Activated T-cell treated with anti-CD3 and anti-CD28 coated beads, Interleukin-2, amount 50 U/mL, for 4 hours (primary cell): ENCODE results near the gene RUNX1. TPM values are rescaled to one million over a fixed set of nuclear protein-coding genes. Genes with fewer than 3 reads are reported as not detected.

ENCODE experiments used
- ATAC-seq, 2 donors: fragments of 200-7000 bp; cut with Tn5 transposase; one replicate each; pipeline ENCODE4 v1.10.0; 2021
- DNase-seq: peaks from one replicate; pipeline ENCODE4 v3.0.0-alpha.2; 2020
- H3K27me3 Mint-ChIP-seq: one replicate; pipeline ENCODE4 v1.8.0; 2021; ENCODE audit warnings: low read depth, mixed read lengths
- H3K36me3 Mint-ChIP-seq: one replicate; pipeline ENCODE4 v1.8.0; 2022; ENCODE audit warnings: mixed read lengths; ENCODE audit not compliant: insufficient read depth
- H3K4me1 Mint-ChIP-seq: one replicate; pipeline ENCODE4 v1.8.0; 2021; ENCODE audit warnings: low read depth, mixed read lengths
- H3K4me3 Mint-ChIP-seq: one replicate; pipeline ENCODE4 v1.8.0; 2021; ENCODE audit warnings: mild to moderate bottlenecking, moderate library complexity, mixed read lengths
- H3K9me3 Mint-ChIP-seq: one replicate; pipeline ENCODE4 v1.8.0; 2021; ENCODE audit warnings: mixed read lengths
- total RNA-seq, 3 donors: library from RNA; stranded (reverse); gene quantifications; one replicate each; pipeline ENCODE4 v1.2.1, GENCODE V29; 2021

RUNX1 gene
- total RNA-seq, 3 donors from 2014 or later = 91.6 to 116 (median 99.9) TPM

GRCh38 chr21:34794686-34795085 is 254.4 kb downstream of the RUNX1 start:
- Mint-ChIP-seq H3K36me3 (peaks cover 50% of the 10 kb centered on the region), H3K27me3 (no peaks in the 10 kb centered on the region), H3K9me3 (no peaks in the 10 kb centered on the region), H3K4me1 (no peaks in the 10 kb centered on the region), H3K4me3 (no peak overlapping the region)
- DNase-seq (no peak), ATAC-seq (no peak)

- H3K9me3 Mint-ChIP-seq = no peaks in the 10 kb centered on the region
- ATAC-seq (no peak), DNase-seq (no peak)
- peaks cover 47% of the 10 kb centered on the region for H3K36me3 Mint-ChIP-seq
- no peak overlapping the region for H3K4me3 Mint-ChIP-seq
- no peaks in the 10 kb centered on the region for H3K4me1 Mint-ChIP-seq
- H3K27me3 Mint-ChIP-seq = no peaks in the 10 kb centered on the region
Measured at GRCh38 chr21:34793471-34793870, 255.6 kb downstream of the RUNX1 start.

GRCh38 chr21:34792504-34793089 is 256.5 kb downstream of the RUNX1 start:
- DNase-seq (no peak), ATAC-seq (no peak)
- Mint-ChIP-seq H3K9me3 (no peaks in the 10 kb centered on the region), H3K36me3 (peaks cover 41% of the 10 kb centered on the region), H3K4me3 (no peak overlapping the region), H3K27me3 (no peaks in the 10 kb centered on the region), H3K4me1 (no peaks in the 10 kb centered on the region)

GRCh38 chr21:34791776-34792503 is 257.2 kb downstream of the RUNX1 start:
- no peaks in the 10 kb centered on the region for H3K4me1 Mint-ChIP-seq
- ATAC-seq (no peak), DNase-seq (no peak)
- H3K9me3 Mint-ChIP-seq = no peaks in the 10 kb centered on the region
- no peaks in the 10 kb centered on the region for H3K27me3 Mint-ChIP-seq
- no peak overlapping the region for H3K4me3 Mint-ChIP-seq
- peaks cover 37% of the 10 kb centered on the region for H3K36me3 Mint-ChIP-seq

- H3K9me3 Mint-ChIP-seq = no peaks in the 10 kb centered on the region
- H3K27me3 Mint-ChIP-seq = no peaks in the 10 kb centered on the region
- no peak overlapping the region for H3K4me3 Mint-ChIP-seq
- H3K36me3 Mint-ChIP-seq = peaks cover 32% of the 10 kb centered on the region
- DNase-seq (no peak), ATAC-seq (no peak)
- H3K4me1 Mint-ChIP-seq = no peaks in the 10 kb centered on the region
Measured at GRCh38 chr21:34790834-34791233, 258.3 kb downstream of the RUNX1 start.

GRCh38 chr21:34790341-34790740 is 258.8 kb downstream of the RUNX1 start:
- H3K36me3 Mint-ChIP-seq = peaks cover 31% of the 10 kb centered on the region
- no peak overlapping the region for H3K4me3 Mint-ChIP-seq
- no peaks in the 10 kb centered on the region for H3K27me3 Mint-ChIP-seq
- no peaks in the 10 kb centered on the region for H3K9me3 Mint-ChIP-seq
- H3K4me1 Mint-ChIP-seq = no peaks in the 10 kb centered on the region
- DNase-seq (no peak), ATAC-seq (no peak)

- H3K27me3 Mint-ChIP-seq = no peaks in the 10 kb centered on the region
- H3K4me1 Mint-ChIP-seq = peaks cover 2% of the 10 kb centered on the region
- no peaks in the 10 kb centered on the region for H3K9me3 Mint-ChIP-seq
- ATAC-seq (no peak), DNase-seq (no peak)
- H3K4me3 Mint-ChIP-seq = no peak overlapping the region
- peaks cover 21% of the 10 kb centered on the region for H3K36me3 Mint-ChIP-seq
Measured at GRCh38 chr21:34788879-34789278, 260.2 kb downstream of the RUNX1 start.

- DNase-seq = no peak
- Mint-ChIP-seq H3K36me3 (peaks cover 2% of the 10 kb centered on the region), H3K4me1 (peaks cover 2% of the 10 kb centered on the region), H3K27me3 (no peaks in the 10 kb centered on the region), H3K4me3 (no peak overlapping the region), H3K9me3 (peaks cover 7% of the 10 kb centered on the region)
- ATAC-seq = no peak
Measured at GRCh38 chr21:34783815-34784214, 265.3 kb downstream of the RUNX1 start.

- H3K4me3 Mint-ChIP-seq = no peak overlapping the region
- peaks cover 2% of the 10 kb centered on the region for H3K27me3 Mint-ChIP-seq
- peaks cover 7% of the 10 kb centered on the region for H3K9me3 Mint-ChIP-seq
- DNase-seq (no peak), ATAC-seq (no peak)
- peaks cover 2% of the 10 kb centered on the region for H3K4me1 Mint-ChIP-seq
- H3K36me3 Mint-ChIP-seq = no peaks in the 10 kb centered on the region
Measured at GRCh38 chr21:34782506-34783360, 266.4 kb downstream of the RUNX1 start.

GRCh38 chr21:34781526-34781925 is 267.6 kb downstream of the RUNX1 start:
- peaks cover 2% of the 10 kb centered on the region for H3K27me3 Mint-ChIP-seq
- no peaks in the 10 kb centered on the region for H3K36me3 Mint-ChIP-seq
- H3K4me1 Mint-ChIP-seq = peaks cover 2% of the 10 kb centered on the region
- no peak overlapping the region for H3K4me3 Mint-ChIP-seq
- H3K9me3 Mint-ChIP-seq = peaks cover 7% of the 10 kb centered on the region
- DNase-seq (no peak), ATAC-seq (no peak)

- DNase-seq = no peak
- H3K4me1 Mint-ChIP-seq = no peaks in the 10 kb centered on the region
- H3K4me3 Mint-ChIP-seq = no peak overlapping the region
- no peaks in the 10 kb centered on the region for H3K36me3 Mint-ChIP-seq
- peaks cover 6% of the 10 kb centered on the region for H3K27me3 Mint-ChIP-seq
- no peak for ATAC-seq
- H3K9me3 Mint-ChIP-seq = peaks cover 7% of the 10 kb centered on the region
Measured at GRCh38 chr21:34779860-34780259, 269.2 kb downstream of the RUNX1 start.

- DNase-seq (no peak), ATAC-seq (no peak)
- Mint-ChIP-seq H3K9me3 (peaks cover 7% of the 10 kb centered on the region), H3K4me3 (no peak overlapping the region), H3K36me3 (no peaks in the 10 kb centered on the region), H3K27me3 (peaks cover 8% of the 10 kb centered on the region), H3K4me1 (no peaks in the 10 kb centered on the region)
Measured at GRCh38 chr21:34775793-34776192, 273.3 kb downstream of the RUNX1 start.

- Mint-ChIP-seq H3K27me3 (peaks cover 8% of the 10 kb centered on the region), H3K4me3 (no peak overlapping the region), H3K4me1 (no peaks in the 10 kb centered on the region), H3K36me3 (no peaks in the 10 kb centered on the region), H3K9me3 (no peaks in the 10 kb centered on the region)
- DNase-seq = no peak
- no peak for ATAC-seq
Measured at GRCh38 chr21:34774750-34775149, 274.4 kb downstream of the RUNX1 start.

GRCh38 chr21:34771512-34772028 is 277.5 kb downstream of the RUNX1 start:
- Mint-ChIP-seq H3K27me3 (peaks cover 6% of the 10 kb centered on the region), H3K36me3 (no peaks in the 10 kb centered on the region), H3K4me1 (no peaks in the 10 kb centered on the region), H3K4me3 (no peak overlapping the region), H3K9me3 (no peaks in the 10 kb centered on the region)
- DNase-seq (no peak), ATAC-seq (no peak)
